Uterus (tissue), 4 donors: ENCODE results near the gene HRAS. TPM values are rescaled to one million over a fixed set of nuclear protein-coding genes. Genes with fewer than 3 reads are reported as not detected.

Experiments used
- DNase-seq, 2 donors: peaks; one replicate each; pipeline ENCODE4 v3.0.0-alpha.2; 2019 to 2020
- H3K27ac ChIP-seq, 2 donors: fragments of 200-600 bp; sonication (generic); 1 replicate in 1 of 2; 2 replicates in 1 of 2; pipeline ENCODE4 v1.5.1; 2016 to 2018
- H3K27me3 ChIP-seq, 2 donors: fragments of 200-600 bp; sonication (generic); one replicate each; pipeline ENCODE4 v1.5.1; 2018 to 2019; ENCODE audit warnings: control low read depth in 1 of 2
- H3K36me3 ChIP-seq, 2 donors: fragments of 200-600 bp; sonication (generic); one replicate each; pipeline ENCODE4 v1.5.1; 2019; ENCODE audit warnings: control low read depth in 1 of 2
- H3K4me1 ChIP-seq, 2 donors: fragments of 200-600 bp; sonication (generic); one replicate each; pipeline ENCODE4 v1.5.1; 2018 to 2019; ENCODE audit warnings: control low read depth in 1 of 2
- H3K4me3 ChIP-seq, 2 donors: fragments of 200-600 bp; sonication (generic); 1 replicate in 1 of 2; 2 replicates in 1 of 2; pipeline ENCODE4 v1.5.1; 2018 to 2019; ENCODE audit warnings: mild to moderate bottlenecking in 1 of 2
- H3K9me3 ChIP-seq, 2 donors: fragments of 200-600 bp; sonication (generic); one replicate each; pipeline ENCODE4 v1.5.1; 2019; ENCODE audit warnings: control low read depth in 1 of 2
- CTCF ChIP-seq, 4 experiments: fragments of 200-600 bp in 2 of 4; fragments of 450-650 bp in 2 of 4; sonication (generic) in 2 of 4; IDR thresholded peaks; one replicate each; pipeline ENCODE4 v1.5.1; 2016 to 2019; ENCODE audit warnings: antibody characterized with exemption in 4 of 4, mild to moderate bottlenecking in 2 of 4, moderate library complexity in 1 of 4
- POLR2A ChIP-seq, 2 donors: fragments of 450-650 bp; IDR thresholded peaks; one replicate each; pipeline ENCODE4 v1.6.1; 2016; ENCODE audit warnings: antibody characterized with exemption in 2 of 2, mild to moderate bottlenecking in 1 of 2, moderate library complexity in 1 of 2
- intact Hi-C: fragments of 100-400 bp; cut with DNase I; formaldehyde crosslinking; loops from one replicate; pipeline ENCODE4 v1.15.1; 2023; ENCODE audit warnings: low total_unique reads
- total RNA-seq, 4 donors: library from RNA; depleted of rRNA in 3 of 4; stranded (reverse); fragments of >200 nt in 3 of 4; gene quantifications; one replicate each; pipeline versions ENCODE4 v1.1.0 to v1.2.4, GENCODE V29; 2014 to 2023
- donor health status: DM: yes; HTN: yes; CAD: no.

The HRAS gene
- total RNA-seq, 4 donors from 2014 or later: 5.4 to 37.6 (median 23.8) TPM

DNA sequence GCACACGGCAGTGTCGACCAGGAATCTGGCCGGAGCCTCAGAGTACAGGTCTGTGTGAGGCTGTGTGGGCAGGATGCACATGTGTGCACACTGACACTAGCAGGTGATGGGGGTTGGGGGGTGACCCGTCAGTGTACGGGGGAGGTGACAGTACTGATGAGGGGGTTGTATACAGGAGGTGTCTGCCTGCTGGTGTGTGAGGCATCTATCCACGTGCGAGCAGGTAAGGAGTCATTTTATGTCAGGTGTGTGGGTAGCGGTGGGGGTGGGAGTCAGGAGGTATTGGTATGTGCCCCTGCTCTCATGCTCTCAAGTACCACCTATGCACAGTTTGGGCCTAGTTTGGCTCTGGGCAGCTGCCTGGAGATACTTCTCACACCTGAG, 36.4 kb upstream of the HRAS start:
- no peak for DNase-seq
- TF ChIP-seq CTCF (IDR thresholded peaks at IDR 0.05) (no peak), POLR2A (IDR thresholded peaks at IDR 0.05) (no peak)
- Histone ChIP-seq H3K9me3 (no peaks in the 10 kb centered on the region), H3K36me3 (no peaks in the 10 kb centered on the region), H3K4me3 (no peak overlapping the region), H3K27ac (no peak overlapping the region), H3K4me1 (peaks cover 4 to 15% of the 10 kb centered on the region in 2 donors), H3K27me3 (no peaks in the 10 kb centered on the region)
- intact Hi-C loops: no loop called here

DNA sequence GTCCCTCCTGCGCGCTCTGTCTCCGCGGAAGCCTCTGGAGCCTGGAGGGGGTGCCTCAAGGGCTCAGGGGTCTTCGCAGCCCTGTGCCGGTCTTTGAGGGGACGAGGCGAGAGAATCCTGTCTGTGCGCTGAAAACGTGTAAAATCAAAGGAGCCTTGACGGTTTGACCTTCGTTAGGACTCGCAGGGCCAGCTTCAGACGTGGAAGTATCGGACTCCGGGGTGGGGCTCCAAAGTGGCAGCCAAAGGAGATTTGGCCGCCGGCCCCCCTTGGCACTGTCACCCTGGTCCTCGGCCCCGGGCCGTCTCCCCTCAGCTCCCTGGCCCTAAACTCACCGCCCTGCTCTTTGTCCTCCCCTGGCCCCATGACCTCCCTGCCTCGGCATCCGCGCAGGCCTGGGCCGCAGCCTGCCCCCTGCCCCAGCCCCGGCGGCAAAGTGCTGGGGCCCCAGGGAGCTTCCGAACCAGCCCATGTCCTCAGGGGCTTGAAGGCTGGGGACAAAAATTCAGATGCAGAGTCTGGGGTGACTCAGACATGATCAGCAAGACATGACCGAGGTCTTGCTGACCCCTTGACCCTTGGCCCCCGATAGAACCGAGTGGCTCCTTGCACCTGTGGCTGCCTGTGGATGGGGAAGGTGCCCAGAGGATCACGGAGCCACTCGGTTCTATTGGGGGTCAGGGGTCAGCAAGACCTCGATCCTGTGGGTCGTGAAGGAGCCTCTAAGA, 33.9 kb upstream of the HRAS start:
- Histone ChIP-seq H3K4me3 (peak overlapping the region; percentile 49 to 52), H3K36me3 (no peaks in the 10 kb centered on the region), H3K4me1 (peaks cover 4 to 12% of the 10 kb centered on the region in 2 donors), H3K27ac (peak overlapping the region; percentile 49 to 77), H3K9me3 (no peaks in the 10 kb centered on the region), H3K27me3 (no peaks in the 10 kb centered on the region)
- TF ChIP-seq CTCF (IDR thresholded peaks at IDR 0.05) (no peak), POLR2A (IDR thresholded peaks at IDR 0.05) (no peak)
- intact Hi-C loops: no loop called here
- DNase-seq: no peak

- H3K27me3 ChIP-seq: no peaks in the 10 kb centered on the region
- intact Hi-C loops: no loop called here
- H3K27ac ChIP-seq: peak overlapping the region; percentile 49 to 85
- H3K36me3 ChIP-seq: no peaks in the 10 kb centered on the region
- peaks cover 4 to 12% of the 10 kb centered on the region in 2 donors for H3K4me1 ChIP-seq
- peak; percentile 90 to 91 for DNase-seq
- H3K4me3 ChIP-seq: peak overlapping the region; percentile 49 to 52
- no peaks in the 10 kb centered on the region for H3K9me3 ChIP-seq
- TF ChIP-seq CTCF (IDR thresholded peaks at IDR 0.05) (peak in 1 of 4 experiments; percentile 6), POLR2A (IDR thresholded peaks at IDR 0.05) (peak in 1 of 2 donors; percentile 56)
These were observed 33.2 kb upstream of the HRAS start for GRCh38 chr11:568306-569157.

GRCh38 chr11:567629-568292, 32.4 kb upstream of the HRAS start:
- Histone ChIP-seq H3K27me3 (no peaks in the 10 kb centered on the region), H3K36me3 (no peaks in the 10 kb centered on the region), H3K27ac (peak overlapping the region; percentile 49 to 85), H3K9me3 (no peaks in the 10 kb centered on the region), H3K4me1 (peaks cover 0 to 9% of the 10 kb centered on the region in 2 donors), H3K4me3 (peak overlapping the region; percentile 49 to 52)
- TF ChIP-seq POLR2A (IDR thresholded peaks at IDR 0.05) (no peak), CTCF (IDR thresholded peaks at IDR 0.05) (no peak)
- intact Hi-C loops: no loop called here
- peak in 1 of 2 donors; percentile 29 for DNase-seq
